HEK293 (cell line): ENCODE data around the gene ABCB10.

ENCODE experiments used
- KLF16 ChIP-seq: fragments of 450-650 bp; formaldehyde crosslinking; IDR thresholded peaks from 2 replicates; pipeline ENCODE4 v1.5.1; 2017; ENCODE audit warnings: missing biosample characterization, missing genetic modification characterization
- ZBTB20 ChIP-seq: fragments of 450-650 bp; formaldehyde crosslinking; IDR thresholded peaks from 2 replicates; pipeline ENCODE4 v1.5.1; 2016; ENCODE audit warnings: missing biosample characterization, missing genetic modification characterization
- TF ChIP-seq, protein P1 (sequence below): fragments of 450-650 bp; formaldehyde crosslinking; IDR thresholded peaks from 2 replicates; pipeline ENCODE4 v1.5.1; 2016; ENCODE audit warnings: missing biosample characterization, missing genetic modification characterization
- TF ChIP-seq, protein P2 (sequence below): fragments of 450-650 bp; formaldehyde crosslinking; IDR thresholded peaks from 2 replicates; pipeline ENCODE4 v1.5.1; 2016; ENCODE audit warnings: missing biosample characterization, missing genetic modification characterization

DNA sequence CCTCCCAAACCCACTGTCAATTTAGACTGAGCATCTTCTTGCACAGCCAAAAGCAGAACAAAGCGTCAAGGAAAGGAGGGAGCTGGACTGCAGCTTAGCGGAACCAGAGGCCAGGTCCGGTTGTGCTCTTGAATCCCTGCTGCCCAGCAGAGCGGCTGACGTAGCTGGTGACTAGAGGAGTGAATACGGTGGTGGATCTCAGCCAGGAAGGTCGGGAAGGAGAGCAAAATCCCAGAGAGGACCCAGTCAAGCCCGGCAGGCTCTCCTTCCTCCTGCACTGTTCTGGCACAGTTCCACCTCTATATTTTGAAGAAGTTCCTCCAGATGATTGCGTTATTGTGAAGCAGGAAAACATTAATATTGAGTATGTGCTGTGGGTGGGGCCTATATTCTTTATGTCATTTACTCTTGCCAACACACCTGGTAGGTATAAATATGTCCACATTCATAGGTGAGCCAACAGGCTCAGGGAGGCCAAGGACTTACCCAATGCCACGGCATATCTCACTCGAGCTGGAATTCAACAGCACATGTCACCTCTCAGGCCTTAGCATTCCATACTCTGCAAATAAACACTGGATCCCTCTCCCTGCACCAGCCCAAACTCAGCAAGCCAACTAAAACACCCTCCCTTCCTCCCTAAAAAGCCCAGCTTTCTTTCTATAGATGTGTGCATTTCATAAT, 23.6 kb upstream of the ABCB10 start:
- TF ChIP-seq KLF16 (tag by site-specific recombination): no peak
- TF ChIP-seq, protein P1, sequence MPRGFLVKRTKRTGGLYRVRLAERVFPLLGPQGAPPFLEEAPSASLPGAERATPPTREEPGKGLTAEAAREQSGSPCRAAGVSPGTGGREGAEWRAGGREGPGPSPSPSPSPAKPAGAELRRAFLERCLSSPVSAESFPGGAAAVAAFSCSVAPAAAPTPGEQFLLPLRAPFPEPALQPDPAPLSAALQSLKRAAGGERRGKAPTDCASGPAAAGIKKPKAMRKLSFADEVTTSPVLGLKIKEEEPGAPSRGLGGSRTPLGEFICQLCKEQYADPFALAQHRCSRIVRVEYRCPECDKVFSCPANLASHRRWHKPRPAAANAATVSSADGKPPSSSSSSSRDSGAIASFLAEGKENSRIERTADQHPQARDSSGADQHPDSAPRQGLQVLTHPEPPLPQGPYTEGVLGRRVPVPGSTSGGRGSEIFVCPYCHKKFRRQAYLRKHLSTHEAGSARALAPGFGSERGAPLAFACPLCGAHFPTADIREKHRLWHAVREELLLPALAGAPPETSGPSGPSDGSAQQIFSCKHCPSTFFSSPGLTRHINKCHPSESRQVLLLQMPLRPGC (tag by site-specific recombination): no peak
- TF ChIP-seq, protein P2, sequence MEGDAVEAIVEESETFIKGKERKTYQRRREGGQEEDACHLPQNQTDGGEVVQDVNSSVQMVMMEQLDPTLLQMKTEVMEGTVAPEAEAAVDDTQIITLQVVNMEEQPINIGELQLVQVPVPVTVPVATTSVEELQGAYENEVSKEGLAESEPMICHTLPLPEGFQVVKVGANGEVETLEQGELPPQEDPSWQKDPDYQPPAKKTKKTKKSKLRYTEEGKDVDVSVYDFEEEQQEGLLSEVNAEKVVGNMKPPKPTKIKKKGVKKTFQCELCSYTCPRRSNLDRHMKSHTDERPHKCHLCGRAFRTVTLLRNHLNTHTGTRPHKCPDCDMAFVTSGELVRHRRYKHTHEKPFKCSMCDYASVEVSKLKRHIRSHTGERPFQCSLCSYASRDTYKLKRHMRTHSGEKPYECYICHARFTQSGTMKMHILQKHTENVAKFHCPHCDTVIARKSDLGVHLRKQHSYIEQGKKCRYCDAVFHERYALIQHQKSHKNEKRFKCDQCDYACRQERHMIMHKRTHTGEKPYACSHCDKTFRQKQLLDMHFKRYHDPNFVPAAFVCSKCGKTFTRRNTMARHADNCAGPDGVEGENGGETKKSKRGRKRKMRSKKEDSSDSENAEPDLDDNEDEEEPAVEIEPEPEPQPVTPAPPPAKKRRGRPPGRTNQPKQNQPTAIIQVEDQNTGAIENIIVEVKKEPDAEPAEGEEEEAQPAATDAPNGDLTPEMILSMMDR (tag by site-specific recombination): no peak
- no peak for TF ChIP-seq ZBTB20 (tag by site-specific recombination)
